Measurements from ENCODE around the gene MYO5A. TPM values are rescaled to one million over a fixed set of nuclear protein-coding genes. Genes with fewer than 3 reads are reported as not detected.

The MYO5A gene
- total and polyA plus RNA-seq, 2 donors (not counting 3 experiments of a cell fraction or from before 2014, with no cell fraction given): 31.9 to 91.9 TPM

GRCh38 chr15:52289629-52290081 is 239.0 kb downstream of the MYO5A start:
- no peak overlapping the region for H3K9ac ChIP-seq (replicated peaks; ENCODE audit: extremely low read depth, insufficient read depth, low read length)
- no peaks in the 10 kb centered on the region for H3K9me3 ChIP-seq (replicated peaks; ENCODE audit: control insufficient read depth, insufficient read depth, low read length)
- intact Hi-C loops (cut with micrococcal nuclease) (no loop called here), dilution Hi-C loops (cut with MboI; ENCODE audit: extremely low pct_ligation_motif_present, low sequenced_read_pairs) (no loop called here)
- ChIA-PET POLR2A (no interaction called here), CTCF (interaction anchor here (0.6 to 1.5 kb wide), 3 partner anchors 8 to 28 kb away, joined by 3 to 4 read pairs (median 3); no protein-coding TSS in a partner anchor)
- no TSS peak for BruUV-seq (replicated peaks)
- DNase-seq (ENCODE audit: low read depth, low spot score) (no peak), FAIRE-seq (no peak)
- H3K27ac ChIP-seq (ENCODE audit: insufficient read depth, low read depth, low read length): no peak overlapping the region
- no peak overlapping the region for H2AFZ ChIP-seq (ENCODE audit: low read depth, low read length)
- no peaks in the 10 kb centered on the region for H3K36me3 ChIP-seq (ENCODE audit: control insufficient read depth in 2 of 2, extremely low read depth in 1 of 2, insufficient read depth in 2 of 2, low read length in 2 of 2)
- no peak overlapping the region for H3K4me3 ChIP-seq (replicated peaks in 1 of 3; ENCODE audit: insufficient read depth in 1 of 3, low read depth in 1 of 3, low read length in 3 of 3)
- H3K4me2 ChIP-seq (ENCODE audit: insufficient read depth, low read length): no peak overlapping the region
- TF ChIP-seq, protein P1, sequence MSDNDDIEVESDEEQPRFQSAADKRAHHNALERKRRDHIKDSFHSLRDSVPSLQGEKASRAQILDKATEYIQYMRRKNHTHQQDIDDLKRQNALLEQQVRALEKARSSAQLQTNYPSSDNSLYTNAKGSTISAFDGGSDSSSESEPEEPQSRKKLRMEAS (IDR thresholded peaks at IDR 0.05; ENCODE audit: insufficient read depth, insufficient read length): no peak
- no peak for TF ChIP-seq POLR2AphosphoS5 (IDR thresholded peaks at IDR 0.05; ENCODE audit: insufficient read depth, low read depth, low read length)
- TF ChIP-seq, protein P2, sequence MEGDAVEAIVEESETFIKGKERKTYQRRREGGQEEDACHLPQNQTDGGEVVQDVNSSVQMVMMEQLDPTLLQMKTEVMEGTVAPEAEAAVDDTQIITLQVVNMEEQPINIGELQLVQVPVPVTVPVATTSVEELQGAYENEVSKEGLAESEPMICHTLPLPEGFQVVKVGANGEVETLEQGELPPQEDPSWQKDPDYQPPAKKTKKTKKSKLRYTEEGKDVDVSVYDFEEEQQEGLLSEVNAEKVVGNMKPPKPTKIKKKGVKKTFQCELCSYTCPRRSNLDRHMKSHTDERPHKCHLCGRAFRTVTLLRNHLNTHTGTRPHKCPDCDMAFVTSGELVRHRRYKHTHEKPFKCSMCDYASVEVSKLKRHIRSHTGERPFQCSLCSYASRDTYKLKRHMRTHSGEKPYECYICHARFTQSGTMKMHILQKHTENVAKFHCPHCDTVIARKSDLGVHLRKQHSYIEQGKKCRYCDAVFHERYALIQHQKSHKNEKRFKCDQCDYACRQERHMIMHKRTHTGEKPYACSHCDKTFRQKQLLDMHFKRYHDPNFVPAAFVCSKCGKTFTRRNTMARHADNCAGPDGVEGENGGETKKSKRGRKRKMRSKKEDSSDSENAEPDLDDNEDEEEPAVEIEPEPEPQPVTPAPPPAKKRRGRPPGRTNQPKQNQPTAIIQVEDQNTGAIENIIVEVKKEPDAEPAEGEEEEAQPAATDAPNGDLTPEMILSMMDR (IDR thresholded peaks at IDR 0.05; ENCODE audit: extremely low read depth in 1 of 2, insufficient read depth in 1 of 2, low read depth in 1 of 2, low read length in 2 of 2): no peak
- no peak for TF ChIP-seq JUN (IDR thresholded peaks at IDR 0.05; ENCODE audit: borderline replicate concordance, insufficient read depth, insufficient read length, low read depth)
- no peak for TF ChIP-seq FOS (IDR thresholded peaks at IDR 0.05; ENCODE audit: borderline replicate concordance, insufficient read depth, low read length)
- no peak for TF ChIP-seq POLR2A (IDR thresholded peaks at IDR 0.05; ENCODE audit: low read depth, low read length)
- no peak for TF ChIP-seq MYC (IDR thresholded peaks at IDR 0.05; ENCODE audit: low read depth, low read length)
- no peak for TF ChIP-seq EZH2 (IDR thresholded peaks at IDR 0.05; ENCODE audit: borderline replicate concordance, low read depth, low read length, severe bottlenecking)
- no peak for TF ChIP-seq GATA2 (IDR thresholded peaks at IDR 0.05; ENCODE audit: insufficient read depth, insufficient read length, low read depth, low read length)
- no peaks in the 10 kb centered on the region for H4K20me1 ChIP-seq (replicated peaks; ENCODE audit: control insufficient read depth, extremely low read depth, insufficient read depth, low read length)
- no peaks in the 10 kb centered on the region for H3K79me2 ChIP-seq (ENCODE audit: control insufficient read depth, insufficient read depth, low read length)
- H3K4me1 ChIP-seq (ENCODE audit: control insufficient read depth, extremely low read depth, insufficient read depth, low read length): no peaks in the 10 kb centered on the region
- H3K9me1 ChIP-seq (replicated peaks; ENCODE audit: control insufficient read depth, extremely low read depth, insufficient read depth, low read length): no peaks in the 10 kb centered on the region
- H3K27me3 ChIP-seq (ENCODE audit: control insufficient read depth in 2 of 2, insufficient read depth in 2 of 2, low read length in 2 of 2): no peaks in the 10 kb centered on the region

Data from endothelial cell of umbilical vein (primary cell).